NCI-H2227 treated with DMSO at 0.1 percent for 48 hours (cell line): Measurements from ENCODE around the gene MAGEA2B.
"Not testable (repeated sequence)": the region's sequence is repeated elsewhere in the genome, so short reads cannot be mapped to it uniquely, and the experiment has no call there.

ENCODE experiments used
- DNase-seq: peaks from one replicate; lab custom pipeline; 2025; lab: John Stamatoyannopoulos, UW

Gene MAGEA2B

DNA sequence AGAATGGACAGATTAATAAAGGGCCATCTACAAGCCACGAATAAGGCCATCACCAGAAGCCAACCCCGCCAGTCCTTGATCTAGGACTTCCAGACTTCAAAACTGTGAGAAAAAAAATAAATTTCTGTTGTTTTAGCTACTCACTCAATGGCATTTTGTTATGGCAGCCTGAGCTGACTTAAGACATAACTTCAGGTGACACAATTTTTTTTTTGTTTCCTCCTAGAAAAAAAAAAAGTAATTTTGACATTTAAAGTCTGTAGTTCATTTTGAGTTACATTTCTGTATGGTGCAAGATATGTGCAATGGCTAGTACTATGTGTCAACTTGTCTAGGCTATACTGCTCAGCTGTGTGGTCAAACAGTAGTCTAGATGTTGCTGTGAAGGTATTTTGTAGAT is 44.5 kb downstream of the MAGEA2B start, which contains the start of gene CSAG3:
Gene CSAG3 (plus strand): TSS at position 301 of the 400 bp plus-strand sequence.
- not testable (repeated sequence) for DNase-seq

DNA sequence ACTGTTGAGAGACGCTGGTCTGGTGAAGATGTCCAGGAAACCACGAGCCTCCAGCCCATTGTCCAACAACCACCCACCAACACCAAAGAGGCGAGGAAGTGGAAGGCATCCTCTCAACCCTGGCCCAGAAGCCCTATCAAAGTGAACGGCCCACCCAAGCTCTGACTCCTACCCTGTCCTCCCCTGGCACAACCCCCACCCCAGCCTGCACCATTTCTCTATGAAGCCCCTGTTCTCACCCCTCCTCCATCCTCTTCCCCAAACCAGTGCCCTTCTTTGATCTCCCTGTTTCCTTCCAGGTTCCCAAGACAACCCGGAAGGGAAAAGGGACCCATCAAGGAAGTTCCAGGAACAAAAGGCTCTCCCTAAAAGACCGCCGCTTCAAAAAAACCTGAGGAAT is 45.1 kb downstream of the MAGEA2B start:
- DNase-seq = not testable (repeated sequence)

GRCh38 chrX:152761582-152761981 is 47.2 kb downstream of the MAGEA2B start:
- not testable (repeated sequence) for DNase-seq

DNA sequence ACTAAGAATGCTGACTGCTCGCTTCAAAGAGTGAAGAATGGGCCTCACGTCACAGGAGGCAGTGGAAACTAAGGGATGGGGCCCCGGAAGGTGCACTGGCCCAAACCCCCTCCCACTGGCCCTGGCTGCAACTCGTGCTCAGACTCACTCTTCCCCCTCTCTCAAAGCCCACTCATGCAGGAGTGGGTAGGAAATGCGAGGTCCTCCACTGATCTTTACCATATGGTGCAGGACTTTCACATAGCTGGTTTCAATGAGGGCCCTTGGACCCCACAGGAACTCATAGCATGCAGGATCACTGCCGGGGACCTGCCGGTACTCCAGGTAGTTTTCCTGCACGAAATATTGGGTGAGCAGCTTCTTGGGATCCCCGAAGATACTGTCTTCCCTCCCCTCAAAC is 52.1 kb downstream of the MAGEA2B start:
- not testable (repeated sequence) for DNase-seq
